Embryonic facial prominence (tissue), 1 donor: ENCODE results near the gene MALRD1.

Experiments
- DNase-seq: peaks from one replicate; pipeline ENCODE4 v3.0.0-alpha.2; 2016; ENCODE audit errors: extremely low spot score

MALRD1 gene

DNA sequence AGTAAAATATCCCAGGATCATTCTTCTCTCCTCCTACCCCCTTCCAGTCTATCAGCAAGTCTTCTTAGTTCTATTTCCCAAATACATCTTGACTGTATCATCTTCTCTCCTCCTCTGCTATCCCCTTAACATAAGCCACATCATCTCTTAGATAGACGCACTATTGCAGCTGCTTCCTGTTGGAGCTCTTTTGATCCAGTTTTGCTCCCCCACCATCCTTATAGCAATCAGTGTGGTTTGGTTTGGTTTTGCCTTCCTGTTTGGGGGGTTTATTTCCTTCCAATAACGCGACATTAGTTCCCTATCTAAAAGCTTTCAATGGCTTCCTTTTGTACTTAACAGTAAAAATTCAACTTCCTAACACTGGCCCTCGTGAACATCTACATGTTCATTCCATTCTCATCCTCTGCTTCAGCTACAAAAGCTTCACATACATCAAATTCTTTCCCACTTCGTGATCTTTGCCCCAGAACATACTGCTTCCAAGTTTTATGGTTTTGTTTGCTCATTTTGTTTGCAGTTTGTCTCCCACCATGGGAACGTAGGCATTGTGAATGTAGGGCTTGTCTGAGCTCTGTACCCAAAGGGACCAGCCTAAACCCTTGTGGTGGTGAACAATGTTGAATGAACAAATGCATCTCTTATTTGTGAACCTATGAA is 734.0 kb downstream of the MALRD1 start:
- DNase-seq = no peak

GRCh38 chr10:19783721-19784120 is 735.1 kb downstream of the MALRD1 start:
- DNase-seq = no peak
